MCF 10A (cell line): ENCODE measurements around the gene LRRC63. TPM values are rescaled to one million over a fixed set of nuclear protein-coding genes. Genes with fewer than 3 reads are reported as not detected.

Experiments used
- BruUV-seq: library from RNA; stranded (reverse); fragments of 400-500 nt; replicated peaks from 2 replicates; lab custom pipeline; 2021; lab: Mats Ljungman, UMichigan
- CTCF ChIA-PET: fragments of 300-600 bp; sonication (Branson Sonifier 250); formaldehyde crosslinking; extraction: SDS; loops from one replicate; lab custom pipeline; 2021; ENCODE audit warnings: antibody characterized with exemption, inconsistent platforms; lab: Yijun Ruan, JAX
- POLR2A ChIA-PET: fragments of 300-600, 350-650 bp; sonication (Branson Sonifier 250); formaldehyde crosslinking; extraction: SDS; loops from one replicate; lab custom pipeline; 2020; ENCODE audit warnings: antibody characterized with exemption, inconsistent platforms; lab: Yijun Ruan, JAX
- DNase-seq: peaks from one replicate; pipeline ENCODE4 v3.0.0-alpha.2; 2018; ENCODE audit not compliant: unreplicated experiment
- H3K27ac Mint-ChIP-seq: one replicate; pipeline ENCODE4 v1.8.0; 2022; ENCODE audit warnings: mild to moderate bottlenecking, low read depth, mixed read lengths; ENCODE audit not compliant: unreplicated experiment
- H3K27me3 Mint-ChIP-seq: one replicate; pipeline ENCODE4 v1.8.0; 2022; ENCODE audit warnings: mixed read lengths; ENCODE audit not compliant: insufficient read depth, unreplicated experiment
- H3K36me3 Mint-ChIP-seq: one replicate; pipeline ENCODE4 v1.8.0; 2022; ENCODE audit warnings: mild to moderate bottlenecking, moderate library complexity, mixed read lengths; ENCODE audit not compliant: insufficient read depth, unreplicated experiment
- H3K4me1 Mint-ChIP-seq: one replicate; pipeline ENCODE4 v1.8.0; 2022; ENCODE audit warnings: mixed read lengths; ENCODE audit not compliant: insufficient read depth, unreplicated experiment
- H3K4me3 Mint-ChIP-seq: one replicate; pipeline ENCODE4 v1.8.0; 2022; ENCODE audit warnings: mild to moderate bottlenecking, moderate library complexity, mixed read lengths; ENCODE audit not compliant: unreplicated experiment
- H3K9me3 Mint-ChIP-seq: one replicate; pipeline ENCODE4 v1.8.0; 2022; ENCODE audit warnings: mixed read lengths; ENCODE audit not compliant: unreplicated experiment
- intact Hi-C: fragments of 100-400 bp; cut with micrococcal nuclease; formaldehyde crosslinking; loops from 2 replicates; pipeline ENCODE4 v1.14.1; 2022
- total RNA-seq: library from RNA; stranded (reverse); gene quantifications from 2 replicates; pipeline ENCODE4 v1.2.3, GENCODE V29; 2022
- TF ChIP-seq, protein P1 (sequence below): fragments of 200-600 bp; IDR thresholded peaks from one replicate; pipeline ENCODE4 v1.8.0; 2022; ENCODE audit warnings: antibody characterized with exemption, mild to moderate bottlenecking; ENCODE audit not compliant: unreplicated experiment

LRRC63 gene
- total RNA-seq, 1 experiment from 2014 or later: not detected

- TF ChIP-seq, protein P1, sequence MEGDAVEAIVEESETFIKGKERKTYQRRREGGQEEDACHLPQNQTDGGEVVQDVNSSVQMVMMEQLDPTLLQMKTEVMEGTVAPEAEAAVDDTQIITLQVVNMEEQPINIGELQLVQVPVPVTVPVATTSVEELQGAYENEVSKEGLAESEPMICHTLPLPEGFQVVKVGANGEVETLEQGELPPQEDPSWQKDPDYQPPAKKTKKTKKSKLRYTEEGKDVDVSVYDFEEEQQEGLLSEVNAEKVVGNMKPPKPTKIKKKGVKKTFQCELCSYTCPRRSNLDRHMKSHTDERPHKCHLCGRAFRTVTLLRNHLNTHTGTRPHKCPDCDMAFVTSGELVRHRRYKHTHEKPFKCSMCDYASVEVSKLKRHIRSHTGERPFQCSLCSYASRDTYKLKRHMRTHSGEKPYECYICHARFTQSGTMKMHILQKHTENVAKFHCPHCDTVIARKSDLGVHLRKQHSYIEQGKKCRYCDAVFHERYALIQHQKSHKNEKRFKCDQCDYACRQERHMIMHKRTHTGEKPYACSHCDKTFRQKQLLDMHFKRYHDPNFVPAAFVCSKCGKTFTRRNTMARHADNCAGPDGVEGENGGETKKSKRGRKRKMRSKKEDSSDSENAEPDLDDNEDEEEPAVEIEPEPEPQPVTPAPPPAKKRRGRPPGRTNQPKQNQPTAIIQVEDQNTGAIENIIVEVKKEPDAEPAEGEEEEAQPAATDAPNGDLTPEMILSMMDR: no peak
- ChIA-PET POLR2A (interaction anchor here (0.7 to 1.2 kb wide), 2 partner anchors 43 to 202 kb away, joined by 3 to 5 read pairs; no protein-coding TSS in a partner anchor), CTCF (interaction anchor here (0.6 to 3.3 kb wide), 2 partner anchors 10 to 35 kb away, joined by 3 to 24 read pairs; no protein-coding TSS in a partner anchor)
- intact Hi-C loops: no loop called here
- Mint-ChIP-seq H3K4me3 (no peak overlapping the region), H3K27ac (no peak overlapping the region), H3K9me3 (no peaks in the 10 kb centered on the region), H3K36me3 (no peaks in the 10 kb centered on the region), H3K4me1 (no peaks in the 10 kb centered on the region), H3K27me3 (peaks cover 78% of the 10 kb centered on the region)
- DNase-seq: no peak
- BruUV-seq: no TSS peak
Observed at GRCh38 chr13:46169758-46170157, 42.0 kb upstream of the LRRC63 start.

- DNase-seq: no peak
- Mint-ChIP-seq H3K36me3 (no peaks in the 10 kb centered on the region), H3K27me3 (peaks cover 74% of the 10 kb centered on the region), H3K4me1 (no peaks in the 10 kb centered on the region), H3K4me3 (no peak overlapping the region), H3K9me3 (no peaks in the 10 kb centered on the region), H3K27ac (no peak overlapping the region)
- intact Hi-C loops: no loop called here
- ChIA-PET POLR2A (interaction anchor here (0.7 to 1.2 kb wide), 2 partner anchors 43 to 202 kb away, joined by 3 to 5 read pairs; no protein-coding TSS in a partner anchor), CTCF (interaction anchor here (0.6 to 3.3 kb wide), 5 partner anchors 10 to 363 kb away, joined by 3 to 24 read pairs (median 3); no protein-coding TSS in a partner anchor)
- TF ChIP-seq, protein P1: no peak
- no TSS peak for BruUV-seq
Observed at GRCh38 chr13:46170268-46170667, 41.5 kb upstream of the LRRC63 start.

DNA sequence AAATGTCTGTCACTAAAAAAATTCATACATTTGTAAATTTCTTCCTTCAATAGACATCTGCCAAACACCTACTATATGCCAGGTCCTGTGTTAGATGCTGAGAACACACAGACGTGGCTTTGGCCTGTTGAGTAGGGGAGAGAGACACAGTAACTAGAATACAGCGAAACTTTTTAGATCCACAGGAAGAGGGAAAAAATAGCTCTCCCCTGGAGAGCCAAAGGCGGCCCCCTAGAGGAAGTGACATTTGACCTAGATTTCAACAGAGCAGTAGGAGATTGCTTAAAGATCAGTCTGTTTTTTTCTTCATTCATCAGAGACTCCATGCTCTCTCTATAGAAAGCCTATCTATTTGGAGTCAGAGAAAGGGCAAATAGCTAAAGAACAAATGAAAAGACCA, 41.0 kb upstream of the LRRC63 start:
- Mint-ChIP-seq H3K4me1 (no peaks in the 10 kb centered on the region), H3K4me3 (no peak overlapping the region), H3K36me3 (no peaks in the 10 kb centered on the region), H3K27me3 (peaks cover 74% of the 10 kb centered on the region), H3K27ac (no peak overlapping the region), H3K9me3 (no peaks in the 10 kb centered on the region)
- BruUV-seq: no TSS peak
- CTCF ChIA-PET: interaction anchor here (0.6 to 3.3 kb wide), 4 partner anchors 11 to 364 kb away, joined by 3 to 24 read pairs (median 4); no protein-coding TSS in a partner anchor
- intact Hi-C loops: no loop called here
- TF ChIP-seq, protein P1: no peak
- POLR2A ChIA-PET: interaction anchor here (1.2 kb wide), 1 partner anchor 201 kb away, joined by 5 read pairs; no protein-coding TSS in a partner anchor
- DNase-seq: no peak

- H3K9me3 Mint-ChIP-seq: no peaks in the 10 kb centered on the region
- H3K27me3 Mint-ChIP-seq: peaks cover 74% of the 10 kb centered on the region
- intact Hi-C loops: no loop called here
- ChIA-PET POLR2A (interaction anchor here (1.2 kb wide), 1 partner anchor 201 kb away, joined by 5 read pairs; no protein-coding TSS in a partner anchor), CTCF (interaction anchor here (1.0 to 3.3 kb wide), 3 partner anchors 11 to 363 kb away, joined by 3 to 24 read pairs (median 4); no protein-coding TSS in a partner anchor)
- no peak for DNase-seq
- no peak overlapping the region for H3K27ac Mint-ChIP-seq
- H3K4me3 Mint-ChIP-seq: no peak overlapping the region
- H3K4me1 Mint-ChIP-seq: no peaks in the 10 kb centered on the region
- BruUV-seq: no TSS peak
- TF ChIP-seq, protein P1: no peak
- H3K36me3 Mint-ChIP-seq: no peaks in the 10 kb centered on the region
Observed at GRCh38 chr13:46171217-46171616, 40.5 kb upstream of the LRRC63 start.
